ENCODE measurements around the gene PCK1. TPM values are rescaled to one million over a fixed set of nuclear protein-coding genes. Genes with fewer than 3 reads are reported as not detected.

PCK1 gene
- total RNA-seq, 6 experiments from 2014 or later: not detected

GRCh38 chr20:57522380-57523140, 38.4 kb upstream of the PCK1 start:
- H3K9me3 Mint-ChIP-seq: no peaks in the 10 kb centered on the region

GRCh38 chr20:57523782-57524181, 37.1 kb upstream of the PCK1 start:
- peaks cover 20% of the 10 kb centered on the region; the same call in 1 of the 2 replicates for H3K27me3 Mint-ChIP-seq (ENCODE audit: insufficient read depth)
- TF ChIP-seq, protein P1, sequence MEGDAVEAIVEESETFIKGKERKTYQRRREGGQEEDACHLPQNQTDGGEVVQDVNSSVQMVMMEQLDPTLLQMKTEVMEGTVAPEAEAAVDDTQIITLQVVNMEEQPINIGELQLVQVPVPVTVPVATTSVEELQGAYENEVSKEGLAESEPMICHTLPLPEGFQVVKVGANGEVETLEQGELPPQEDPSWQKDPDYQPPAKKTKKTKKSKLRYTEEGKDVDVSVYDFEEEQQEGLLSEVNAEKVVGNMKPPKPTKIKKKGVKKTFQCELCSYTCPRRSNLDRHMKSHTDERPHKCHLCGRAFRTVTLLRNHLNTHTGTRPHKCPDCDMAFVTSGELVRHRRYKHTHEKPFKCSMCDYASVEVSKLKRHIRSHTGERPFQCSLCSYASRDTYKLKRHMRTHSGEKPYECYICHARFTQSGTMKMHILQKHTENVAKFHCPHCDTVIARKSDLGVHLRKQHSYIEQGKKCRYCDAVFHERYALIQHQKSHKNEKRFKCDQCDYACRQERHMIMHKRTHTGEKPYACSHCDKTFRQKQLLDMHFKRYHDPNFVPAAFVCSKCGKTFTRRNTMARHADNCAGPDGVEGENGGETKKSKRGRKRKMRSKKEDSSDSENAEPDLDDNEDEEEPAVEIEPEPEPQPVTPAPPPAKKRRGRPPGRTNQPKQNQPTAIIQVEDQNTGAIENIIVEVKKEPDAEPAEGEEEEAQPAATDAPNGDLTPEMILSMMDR (IDR thresholded peaks at IDR 0.05): no peak
- no peak for DNase-seq
- H3K27ac Mint-ChIP-seq: no peak overlapping the region
- no peak overlapping the region for H3K4me3 Mint-ChIP-seq
- H3K36me3 Mint-ChIP-seq (ENCODE audit: low read depth): no peaks in the 10 kb centered on the region
- H3K9me3 Mint-ChIP-seq: no peaks in the 10 kb centered on the region
- no peaks in the 10 kb centered on the region for H3K4me1 Mint-ChIP-seq (ENCODE audit: low read depth)

More at GRCh38 chr20:57522380-57523140, 38.4 kb upstream of the PCK1 start:
- Mint-ChIP-seq H3K36me3 (ENCODE audit: low read depth) (no peaks in the 10 kb centered on the region), H3K27ac (no peak overlapping the region), H3K27me3 (ENCODE audit: insufficient read depth) (peaks cover 27% of the 10 kb centered on the region), H3K4me1 (ENCODE audit: low read depth) (no peaks in the 10 kb centered on the region), H3K4me3 (no peak overlapping the region)
- DNase-seq: no peak
- TF ChIP-seq, protein P1 (IDR thresholded peaks at IDR 0.05): no peak

DNA sequence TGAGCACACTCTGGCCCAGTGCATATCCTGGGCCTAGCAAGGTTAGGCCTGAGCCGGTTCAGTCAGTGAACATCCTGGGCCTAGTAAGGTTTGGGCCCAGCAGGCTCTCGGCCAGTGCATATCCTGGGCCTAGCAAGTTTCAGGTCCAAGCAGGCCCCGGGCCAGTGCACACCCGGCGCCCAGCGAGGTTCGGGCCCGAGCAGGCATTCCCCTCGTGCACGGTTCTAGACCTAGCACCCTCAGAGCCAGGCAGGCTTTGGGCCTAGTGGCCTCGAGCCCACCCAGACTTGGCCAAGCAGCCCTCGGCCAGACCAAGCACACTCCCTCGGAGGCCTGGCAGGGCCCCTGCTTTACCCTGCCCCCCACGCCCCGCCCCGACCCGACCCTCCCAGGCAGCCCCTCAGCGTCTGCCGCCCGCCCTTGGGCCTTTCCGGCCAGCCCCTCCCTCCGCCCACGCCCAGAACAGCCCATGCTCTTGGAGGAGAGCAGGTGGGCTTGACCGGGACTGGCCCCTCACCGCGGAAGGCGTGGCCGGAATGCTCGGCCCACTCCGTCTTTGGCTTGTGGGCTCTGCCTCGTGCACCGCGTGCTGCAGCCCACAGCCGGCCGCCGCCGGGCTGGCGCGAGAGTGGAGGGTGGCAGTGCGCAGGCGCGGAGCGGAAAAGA, 36.3 kb upstream of the PCK1 start, which contains the start of gene CTCFL:
CTCFL (minus strand) TSS at position 630 of the 666 bp plus-strand sequence. CDS start 935 bp downstream, outside the sequence.
- no peak for DNase-seq
- no peak within 1 kb of the TSS for H3K27ac Mint-ChIP-seq
- H3K36me3 Mint-ChIP-seq (ENCODE audit: low read depth): no peaks in the 10 kb centered on the region
- H3K9me3 Mint-ChIP-seq: no peaks in the 10 kb centered on the region
- TF ChIP-seq, protein P1 (IDR thresholded peaks at IDR 0.05): no peak
- H3K27me3 Mint-ChIP-seq (ENCODE audit: insufficient read depth): peaks cover 17% of the 10 kb centered on the region; the same call in 1 of the 2 replicates
- H3K4me3 Mint-ChIP-seq: no peak within 1 kb of the TSS
- no peaks in the 10 kb centered on the region for H3K4me1 Mint-ChIP-seq (ENCODE audit: low read depth)

DNA sequence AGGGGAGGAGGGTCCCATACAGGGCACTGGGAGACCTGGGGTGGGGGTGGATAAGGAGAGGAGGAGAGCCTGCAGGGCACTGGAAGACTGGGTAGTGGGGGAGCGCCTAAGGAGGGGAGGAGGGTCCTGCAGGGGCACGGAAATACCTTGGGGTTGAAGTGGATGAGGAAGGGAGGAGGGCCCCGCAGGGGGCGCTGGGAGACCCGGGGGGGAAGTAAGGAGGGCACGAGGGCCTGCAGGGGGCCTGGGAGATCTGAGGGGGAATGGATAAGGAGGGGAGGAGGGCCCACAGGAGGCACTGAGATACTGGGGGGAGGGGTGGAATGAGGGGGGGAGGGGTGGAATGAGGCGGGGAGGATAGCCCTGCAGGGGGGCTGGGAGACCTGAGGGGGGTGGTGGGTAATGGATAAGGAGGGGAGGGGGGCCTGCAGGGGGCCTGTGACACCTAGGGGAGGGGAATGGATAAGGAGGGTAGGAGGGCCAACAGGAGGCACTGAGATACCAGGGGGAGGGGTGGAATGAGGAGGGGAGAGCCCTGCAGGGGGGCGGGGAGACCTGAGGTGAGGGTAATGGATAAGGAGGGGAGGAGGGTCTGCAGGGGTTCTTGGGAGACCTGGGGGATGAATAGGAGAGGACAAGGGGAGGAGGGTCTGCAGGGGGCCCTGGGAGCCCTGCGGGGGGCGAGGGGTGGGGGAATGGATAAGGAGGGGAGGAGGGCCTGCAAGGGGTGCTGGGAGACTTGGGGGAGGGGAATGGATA, 35.4 kb upstream of the PCK1 start:
- Mint-ChIP-seq H3K4me3 (no peak overlapping the region), H3K9me3 (no peaks in the 10 kb centered on the region), H3K27me3 (ENCODE audit: insufficient read depth) (peaks cover 17% of the 10 kb centered on the region; the same call in 1 of the 2 replicates), H3K36me3 (ENCODE audit: low read depth) (no peaks in the 10 kb centered on the region), H3K4me1 (ENCODE audit: low read depth) (no peaks in the 10 kb centered on the region), H3K27ac (no peak overlapping the region)
- DNase-seq: no peak
- TF ChIP-seq, protein P1 (IDR thresholded peaks at IDR 0.05): no peak

DNA sequence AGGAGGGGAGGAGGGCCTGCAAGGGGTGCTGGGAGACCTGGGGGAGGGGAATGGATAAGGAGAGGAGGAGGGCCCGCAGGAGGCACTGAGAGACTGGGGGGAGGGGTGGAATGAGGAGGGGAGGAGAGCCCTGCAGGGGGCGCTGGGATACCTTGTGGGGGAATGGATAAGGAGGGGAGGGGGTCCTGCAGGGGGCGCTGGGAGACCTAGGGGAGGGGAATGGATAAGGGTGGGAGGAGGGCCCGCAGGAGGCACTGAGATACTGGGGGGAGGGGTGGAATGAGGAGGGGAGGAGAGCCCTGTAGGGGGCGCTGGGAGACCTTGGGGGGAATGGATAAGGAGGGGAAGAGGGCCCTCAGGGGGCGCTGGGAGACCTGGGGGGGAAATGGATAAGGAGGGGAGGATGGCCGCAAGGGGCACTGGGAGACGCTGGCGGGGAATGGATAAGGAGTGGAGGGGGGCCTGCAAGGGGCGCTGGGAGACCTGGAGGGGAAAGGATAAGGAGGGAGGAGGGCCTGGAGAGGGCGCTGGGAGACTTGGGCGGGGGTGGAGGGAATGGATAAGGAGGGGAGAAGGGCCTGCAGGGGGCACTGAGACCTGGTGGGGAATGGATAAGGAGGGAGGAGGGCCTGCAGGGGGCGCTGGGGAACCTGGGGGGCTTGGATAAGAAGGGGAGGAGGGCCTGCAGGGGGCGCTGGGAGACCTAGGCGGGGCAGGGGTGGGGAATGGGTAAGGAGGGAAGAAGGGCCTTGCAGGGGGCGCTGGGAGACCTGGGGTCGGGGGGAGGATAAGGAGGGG, 34.6 kb upstream of the PCK1 start:
- no peak overlapping the region for H3K4me3 Mint-ChIP-seq

More for the DNA sequence above, 34.6 kb upstream of the PCK1 start:
- DNase-seq: no peak
- Mint-ChIP-seq H3K4me1 (ENCODE audit: low read depth) (no peaks in the 10 kb centered on the region), H3K27me3 (ENCODE audit: insufficient read depth) (peaks cover 17% of the 10 kb centered on the region; the same call in 1 of the 2 replicates), H3K27ac (no peak overlapping the region), H3K9me3 (no peaks in the 10 kb centered on the region), H3K36me3 (ENCODE audit: low read depth) (no peaks in the 10 kb centered on the region)
- TF ChIP-seq, protein P1 (IDR thresholded peaks at IDR 0.05): peak; percentile 29; the same call in 1 of the 2 replicates

All from HFFc6 (cell line).